ENCODE data around the gene BRIP1. TPM values are rescaled to one million over a fixed set of nuclear protein-coding genes. Genes with fewer than 3 reads are reported as not detected.

The BRIP1 gene
- total and polyA plus RNA-seq, 10 of the 15 experiments (the other 5 are each of a cell fraction or from before 2014, with no cell fraction given): 4.0 to 24.2 (median 12.8) TPM

- Histone ChIP-seq H3K4me1 (ENCODE audit: control insufficient read depth, insufficient read depth, low read length) (peaks cover 12% of the 10 kb centered on the region), H3K4me2 (ENCODE audit: control insufficient read depth, insufficient read depth) (peak overlapping the region; percentile 70), H3K79me2 (ENCODE audit: control insufficient read depth, insufficient read depth, low read length) (no peaks in the 10 kb centered on the region), H3K27me3 (replicated peaks in 1 of 2; ENCODE audit: control insufficient read depth in 2 of 2, insufficient read depth in 2 of 2, low read length in 1 of 2) (no peaks in the 10 kb centered on the region), H2AFZ (ENCODE audit: control insufficient read depth, low read depth, low read length) (peak overlapping the region; percentile 20), H3K4me3 (no peak overlapping the region), H3K36me3 (ENCODE audit: control insufficient read depth in 2 of 2, insufficient read depth in 2 of 2, low read length in 1 of 2) (no peaks in the 10 kb centered on the region), H3K9me3 (replicated peaks; ENCODE audit: control insufficient read depth, insufficient read depth, low read length) (no peaks in the 10 kb centered on the region), H3K9ac (ENCODE audit: control insufficient read depth, insufficient read depth, low read length) (no peak overlapping the region), H3K27ac (ENCODE audit: control insufficient read depth, insufficient read depth) (peak overlapping the region; percentile 49), H4K20me1 (ENCODE audit: control insufficient read depth, insufficient read depth) (no peaks in the 10 kb centered on the region)
- peak; percentile 67 for ATAC-seq
- POLR2A ChIA-PET: interaction anchor here (0.5 to 0.8 kb wide), 2 partner anchors 9 to 20 kb away, joined by 3 to 5 read pairs; no protein-coding TSS in a partner anchor
- no peak for DNase-seq (ENCODE audit: low read depth, low spot score)
- CTCF ChIA-PET: interaction anchor here (0.7 to 2.2 kb wide), 4 partner anchors 10 to 325 kb away, joined by 3 to 5 read pairs (median 3); no protein-coding TSS in a partner anchor
- SMC1A ChIA-PET (ENCODE audit: uncharacterized antibody, unreplicated experiment): interaction anchor here (0.5 to 2.9 kb wide), 10 partner anchors 8 to 130 kb away, joined by 3 to 7 read pairs (median 4); no protein-coding TSS in a partner anchor
- WGBS (ENCODE audit: insufficient coverage, insufficient replicate concordance, low lambda C conversion rate, missing lambda C conversion rate): 34% methylated on average over 4 of the region's 4 CpGs
- TF ChIP-seq SMARCA5 (IDR thresholded peaks at IDR 0.05): 0 out of 2 replicates have a peak, but pooled peaks have one; percentile 49
- TF ChIP-seq CHD2 (IDR thresholded peaks at IDR 0.05; ENCODE audit: borderline replicate concordance, low read depth, low read length): no peak
- peak; percentile 16; the same call in 1 of the 2 replicates for TF ChIP-seq NFXL1 (IDR thresholded peaks at IDR 0.05; ENCODE audit: borderline replicate concordance)
- TF ChIP-seq BCLAF1 (IDR thresholded peaks at IDR 0.05): no peak
- FAIRE-seq: no peak
- in situ Hi-C loops (cut with MboI): no loop called here
- intact Hi-C loops (cut with micrococcal nuclease; ENCODE audit: unreplicated experiment): no loop called here
- BruUV-seq (replicated peaks): no TSS peak
- RAD21 ChIA-PET (ENCODE audit: unreplicated experiment): interaction anchor here (0.7 to 1.8 kb wide), 5 partner anchors 16 to 79 kb away, joined by 3 to 9 read pairs (median 5); partner anchors contain the start of gene BRIP1
These were observed 78.8 kb downstream of the BRIP1 start for GRCh38 chr17:61784510-61784909.
